Measurements from ENCODE around the gene KMT2D.

KMT2D gene

DNA sequence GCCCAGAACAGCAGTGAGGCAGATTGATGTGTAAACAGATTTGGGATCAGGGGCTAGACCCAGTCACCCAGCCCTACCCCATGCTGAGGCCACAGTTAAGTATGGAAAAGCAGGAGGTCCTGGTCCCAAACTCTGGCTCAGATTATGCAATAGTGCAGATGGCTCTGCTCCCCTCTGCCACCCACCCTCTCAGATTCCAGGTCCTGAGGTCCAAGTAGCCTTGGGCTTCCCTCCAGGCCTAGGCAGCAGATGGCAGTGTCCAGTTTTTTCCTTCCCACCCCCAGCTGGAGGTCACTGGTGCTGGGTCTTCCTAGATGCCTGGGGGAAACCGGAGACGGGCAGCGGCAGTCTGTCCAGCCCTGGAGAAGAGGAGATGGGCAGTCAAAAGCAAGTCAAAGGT is 36.8 kb upstream of the KMT2D start:
- H3K36me3 ChIP-seq (ENCODE audit: insufficient read depth, low read length): peaks cover 34% of the 10 kb centered on the region; the same call in 1 of the 2 replicates
- no peak overlapping the region for H3K4me3 ChIP-seq (ENCODE audit: low read length, poor library complexity, severe bottlenecking)
- no peak overlapping the region for H3K9ac ChIP-seq (ENCODE audit: low read depth, low read length, poor library complexity, severe bottlenecking)
- H4K20me1 ChIP-seq (ENCODE audit: insufficient read depth, low read length, poor library complexity, severe bottlenecking): no peaks in the 10 kb centered on the region
- no peaks in the 10 kb centered on the region for H3K27me3 ChIP-seq (ENCODE audit: insufficient read depth, low read length, poor library complexity, severe bottlenecking)
- TF ChIP-seq EZH2phosphoT487 (IDR thresholded peaks at IDR 0.05; ENCODE audit: borderline replicate concordance): no peak
- TF ChIP-seq, protein P1, sequence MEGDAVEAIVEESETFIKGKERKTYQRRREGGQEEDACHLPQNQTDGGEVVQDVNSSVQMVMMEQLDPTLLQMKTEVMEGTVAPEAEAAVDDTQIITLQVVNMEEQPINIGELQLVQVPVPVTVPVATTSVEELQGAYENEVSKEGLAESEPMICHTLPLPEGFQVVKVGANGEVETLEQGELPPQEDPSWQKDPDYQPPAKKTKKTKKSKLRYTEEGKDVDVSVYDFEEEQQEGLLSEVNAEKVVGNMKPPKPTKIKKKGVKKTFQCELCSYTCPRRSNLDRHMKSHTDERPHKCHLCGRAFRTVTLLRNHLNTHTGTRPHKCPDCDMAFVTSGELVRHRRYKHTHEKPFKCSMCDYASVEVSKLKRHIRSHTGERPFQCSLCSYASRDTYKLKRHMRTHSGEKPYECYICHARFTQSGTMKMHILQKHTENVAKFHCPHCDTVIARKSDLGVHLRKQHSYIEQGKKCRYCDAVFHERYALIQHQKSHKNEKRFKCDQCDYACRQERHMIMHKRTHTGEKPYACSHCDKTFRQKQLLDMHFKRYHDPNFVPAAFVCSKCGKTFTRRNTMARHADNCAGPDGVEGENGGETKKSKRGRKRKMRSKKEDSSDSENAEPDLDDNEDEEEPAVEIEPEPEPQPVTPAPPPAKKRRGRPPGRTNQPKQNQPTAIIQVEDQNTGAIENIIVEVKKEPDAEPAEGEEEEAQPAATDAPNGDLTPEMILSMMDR (conservative IDR thresholded peaks at IDR 0.05; ENCODE audit: low read length): no peak
- H3F3A ChIP-seq (ENCODE audit: low read depth): no peaks in the 10 kb centered on the region
- H3K79me2 ChIP-seq (ENCODE audit: insufficient read depth, low read length): no peaks in the 10 kb centered on the region
- H3K9me3 ChIP-seq (ENCODE audit: insufficient read depth, low read depth, low read length): no peaks in the 10 kb centered on the region
- H3K9me2 ChIP-seq (replicated peaks; ENCODE audit: low read depth, low read length): no peaks in the 10 kb centered on the region
- no peak overlapping the region for H3K4me2 ChIP-seq (ENCODE audit: low read depth, low read length, poor library complexity, severe bottlenecking)
- no peaks in the 10 kb centered on the region for H3K4me1 ChIP-seq (ENCODE audit: insufficient read depth, low read length, poor library complexity, severe bottlenecking)
- no peak overlapping the region for H2AFZ ChIP-seq (ENCODE audit: low read length)

DNA sequence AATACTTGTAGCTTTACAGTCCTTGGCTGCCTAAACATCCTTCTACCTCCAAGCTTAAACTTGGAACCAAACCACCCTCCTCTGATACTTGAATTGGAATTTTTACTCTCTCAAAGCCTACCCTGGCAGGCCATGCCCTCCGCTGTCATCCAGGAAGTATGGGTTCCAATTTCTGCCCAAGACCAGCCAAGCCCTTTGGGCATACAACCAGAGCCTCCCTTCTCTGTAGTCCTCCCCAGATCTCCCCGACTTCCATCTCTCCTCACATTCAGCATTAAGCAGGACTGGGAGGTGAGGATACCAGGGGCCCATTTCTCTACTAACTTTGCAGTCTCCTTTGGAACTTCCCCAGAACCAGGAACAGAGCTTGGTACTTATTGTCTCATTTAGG is 34.4 kb upstream of the KMT2D start:
- Histone ChIP-seq H3K4me1 (ENCODE audit: insufficient read depth, low read length, poor library complexity, severe bottlenecking) (no peaks in the 10 kb centered on the region), H3K27me3 (ENCODE audit: insufficient read depth, low read length, poor library complexity, severe bottlenecking) (no peaks in the 10 kb centered on the region), H3K4me3 (ENCODE audit: low read length, poor library complexity, severe bottlenecking) (no peak overlapping the region), H4K20me1 (ENCODE audit: insufficient read depth, low read length, poor library complexity, severe bottlenecking) (no peaks in the 10 kb centered on the region), H3K9me3 (ENCODE audit: insufficient read depth, low read depth, low read length) (no peaks in the 10 kb centered on the region), H3K36me3 (ENCODE audit: insufficient read depth, low read length) (peaks cover 10% of the 10 kb centered on the region; the same call in 1 of the 2 replicates), H3K9me2 (replicated peaks; ENCODE audit: low read depth, low read length) (no peaks in the 10 kb centered on the region), H3K4me2 (ENCODE audit: low read depth, low read length, poor library complexity, severe bottlenecking) (no peak overlapping the region), H3K79me2 (ENCODE audit: insufficient read depth, low read length) (no peaks in the 10 kb centered on the region), H2AFZ (ENCODE audit: low read length) (no peak overlapping the region), H3K9ac (ENCODE audit: low read depth, low read length, poor library complexity, severe bottlenecking) (no peak overlapping the region), H3F3A (ENCODE audit: low read depth) (no peaks in the 10 kb centered on the region)
- no peak for TF ChIP-seq EZH2phosphoT487 (IDR thresholded peaks at IDR 0.05; ENCODE audit: borderline replicate concordance)
- TF ChIP-seq, protein P1 (conservative IDR thresholded peaks at IDR 0.05; ENCODE audit: low read length): no peak

DNA sequence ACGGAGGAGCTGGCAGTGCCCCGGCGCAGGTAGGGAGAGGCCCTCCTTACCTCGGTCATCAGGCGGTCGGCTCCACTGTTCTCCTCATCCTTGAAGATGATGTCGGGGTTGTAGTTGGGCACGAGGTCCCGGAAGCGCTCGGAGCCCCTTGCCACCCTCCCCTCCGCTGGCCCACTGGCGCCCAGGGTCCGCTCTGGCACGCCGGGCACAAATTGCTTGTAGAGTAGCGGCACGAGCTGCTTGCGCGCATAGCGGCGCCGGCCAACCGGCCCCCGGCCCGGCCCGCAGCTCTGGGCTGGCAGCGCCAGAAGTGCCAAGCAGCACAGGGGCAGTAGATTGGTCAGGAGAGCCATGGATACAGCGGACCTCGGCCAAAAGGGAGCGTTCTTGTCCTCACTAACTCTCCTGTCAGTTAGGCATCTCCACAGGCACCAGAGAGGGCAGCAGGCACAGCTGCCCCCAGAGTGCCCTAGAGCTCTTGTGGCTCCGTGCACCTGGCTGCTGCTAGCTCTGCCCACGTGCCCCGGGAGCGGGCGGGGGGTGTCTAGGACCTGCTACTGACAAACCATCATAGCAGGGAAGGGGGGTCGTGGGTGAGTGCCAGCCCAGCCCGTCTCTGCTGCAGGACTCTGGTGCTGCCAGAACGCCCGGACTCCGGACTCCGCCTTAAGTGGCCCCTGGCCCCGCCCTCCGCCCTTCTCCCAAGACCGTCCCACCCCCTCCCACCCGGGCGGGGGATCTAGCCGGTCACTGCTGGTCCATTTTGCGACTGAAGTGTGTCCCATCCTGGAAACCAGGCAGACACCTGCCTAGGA is 33.8 kb upstream of the KMT2D start, which contains the start of gene DHH:
Gene DHH (minus strand): TSS at position 642 of the 815 bp plus-strand sequence. CDS start 289 bp downstream, at position 353.
- Histone ChIP-seq H3F3A (ENCODE audit: low read depth) (no peaks in the 10 kb centered on the region), H3K4me2 (ENCODE audit: low read depth, low read length, poor library complexity, severe bottlenecking) (no peak within 1 kb of the TSS), H3K9me3 (ENCODE audit: insufficient read depth, low read depth, low read length) (no peaks in the 10 kb centered on the region), H3K4me3 (ENCODE audit: low read length, poor library complexity, severe bottlenecking) (no peak within 1 kb of the TSS), H3K4me1 (ENCODE audit: insufficient read depth, low read length, poor library complexity, severe bottlenecking) (peaks cover 2% of the 10 kb centered on the region), H2AFZ (ENCODE audit: low read length) (no peak within 1 kb of the TSS), H3K36me3 (ENCODE audit: insufficient read depth, low read length) (peaks cover 8% of the 10 kb centered on the region; the same call in 1 of the 2 replicates), H3K9ac (ENCODE audit: low read depth, low read length, poor library complexity, severe bottlenecking) (no peak within 1 kb of the TSS), H4K20me1 (ENCODE audit: insufficient read depth, low read length, poor library complexity, severe bottlenecking) (no peaks in the 10 kb centered on the region), H3K27me3 (ENCODE audit: insufficient read depth, low read length, poor library complexity, severe bottlenecking) (no peaks in the 10 kb centered on the region), H3K79me2 (ENCODE audit: insufficient read depth, low read length) (no peaks in the 10 kb centered on the region), H3K9me2 (replicated peaks; ENCODE audit: low read depth, low read length) (no peaks in the 10 kb centered on the region)
- no peak for TF ChIP-seq EZH2phosphoT487 (IDR thresholded peaks at IDR 0.05; ENCODE audit: borderline replicate concordance)
- TF ChIP-seq, protein P1 (conservative IDR thresholded peaks at IDR 0.05; ENCODE audit: low read length): no peak

All from Loucy (cell line).